Posterior vena cava (tissue), 2 donors: ENCODE measurements around the gene PCF11. TPM values are rescaled to one million over a fixed set of nuclear protein-coding genes. Genes with fewer than 3 reads are reported as not detected.
"Not testable (repeated sequence)": the region's sequence is repeated elsewhere in the genome, so short reads cannot be mapped to it uniquely, and the experiment has no call there.

Experiments used
- DNase-seq: peaks from one replicate; pipeline ENCODE4 v3.0.0-alpha.2; 2020; ENCODE audit warnings: low spot score
- intact Hi-C, 2 donors: fragments of 100-400 bp; cut with DNase I; formaldehyde crosslinking; loops; one replicate each; pipeline versions ENCODE4 v1.14.1 to v1.14.2; 2022 to 2023
- long read RNA-seq, 2 donors: library from polyadenylated mRNA; unstranded; transcript quantifications; one replicate each; pipeline ENCODE4 v2.0.0, GENCODE V29; 2020 to 2021
- total RNA-seq, 2 donors: library from RNA; stranded (reverse); fragmentation: NEBNext Ultra II Directional; extraction: Animal tissue kit (Norgen Biotek cat#: 25700); gene quantifications; one replicate each; pipeline ENCODE4 v1.2.1, GENCODE V29; 2021
- donor health status: DM: yes; HTN: yes; CAD: no.
- donor health status: DM: yes; HTN: yes; CAD: no.

The PCF11 gene, protein sequence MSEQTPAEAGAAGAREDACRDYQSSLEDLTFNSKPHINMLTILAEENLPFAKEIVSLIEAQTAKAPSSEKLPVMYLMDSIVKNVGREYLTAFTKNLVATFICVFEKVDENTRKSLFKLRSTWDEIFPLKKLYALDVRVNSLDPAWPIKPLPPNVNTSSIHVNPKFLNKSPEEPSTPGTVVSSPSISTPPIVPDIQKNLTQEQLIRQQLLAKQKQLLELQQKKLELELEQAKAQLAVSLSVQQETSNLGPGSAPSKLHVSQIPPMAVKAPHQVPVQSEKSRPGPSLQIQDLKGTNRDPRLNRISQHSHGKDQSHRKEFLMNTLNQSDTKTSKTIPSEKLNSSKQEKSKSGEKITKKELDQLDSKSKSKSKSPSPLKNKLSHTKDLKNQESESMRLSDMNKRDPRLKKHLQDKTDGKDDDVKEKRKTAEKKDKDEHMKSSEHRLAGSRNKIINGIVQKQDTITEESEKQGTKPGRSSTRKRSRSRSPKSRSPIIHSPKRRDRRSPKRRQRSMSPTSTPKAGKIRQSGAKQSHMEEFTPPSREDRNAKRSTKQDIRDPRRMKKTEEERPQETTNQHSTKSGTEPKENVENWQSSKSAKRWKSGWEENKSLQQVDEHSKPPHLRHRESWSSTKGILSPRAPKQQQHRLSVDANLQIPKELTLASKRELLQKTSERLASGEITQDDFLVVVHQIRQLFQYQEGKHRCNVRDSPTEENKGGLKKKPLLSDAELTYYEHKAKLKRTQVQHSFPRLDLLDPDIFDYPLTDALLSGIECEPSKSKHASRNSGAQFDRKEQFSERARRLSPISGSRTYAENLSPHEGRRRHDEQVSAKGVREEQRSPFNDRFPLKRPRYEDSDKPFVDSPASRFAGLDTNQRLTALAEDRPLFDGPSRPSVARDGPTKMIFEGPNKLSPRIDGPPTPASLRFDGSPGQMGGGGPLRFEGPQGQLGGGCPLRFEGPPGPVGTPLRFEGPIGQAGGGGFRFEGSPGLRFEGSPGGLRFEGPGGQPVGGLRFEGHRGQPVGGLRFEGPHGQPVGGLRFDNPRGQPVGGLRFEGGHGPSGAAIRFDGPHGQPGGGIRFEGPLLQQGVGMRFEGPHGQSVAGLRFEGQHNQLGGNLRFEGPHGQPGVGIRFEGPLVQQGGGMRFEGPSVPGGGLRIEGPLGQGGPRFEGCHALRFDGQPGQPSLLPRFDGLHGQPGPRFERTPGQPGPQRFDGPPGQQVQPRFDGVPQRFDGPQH (N-terminal part only)
- total RNA-seq, result 10 to 100 TPM; 45.0 to 46.1 TPM
- long read RNA-seq, donor 1, partial matches to known transcripts, result 5 of 7 reads
- long read RNA-seq, donor 1, other reads (novel, unspliced or antisense), result 1 of 7 reads
- long read RNA-seq, donor 2, partial matches to known transcripts, result 12 of 12 reads
- long read RNA-seq, donor 2, other reads (novel, unspliced or antisense), result 0 of 12 reads

DNA sequence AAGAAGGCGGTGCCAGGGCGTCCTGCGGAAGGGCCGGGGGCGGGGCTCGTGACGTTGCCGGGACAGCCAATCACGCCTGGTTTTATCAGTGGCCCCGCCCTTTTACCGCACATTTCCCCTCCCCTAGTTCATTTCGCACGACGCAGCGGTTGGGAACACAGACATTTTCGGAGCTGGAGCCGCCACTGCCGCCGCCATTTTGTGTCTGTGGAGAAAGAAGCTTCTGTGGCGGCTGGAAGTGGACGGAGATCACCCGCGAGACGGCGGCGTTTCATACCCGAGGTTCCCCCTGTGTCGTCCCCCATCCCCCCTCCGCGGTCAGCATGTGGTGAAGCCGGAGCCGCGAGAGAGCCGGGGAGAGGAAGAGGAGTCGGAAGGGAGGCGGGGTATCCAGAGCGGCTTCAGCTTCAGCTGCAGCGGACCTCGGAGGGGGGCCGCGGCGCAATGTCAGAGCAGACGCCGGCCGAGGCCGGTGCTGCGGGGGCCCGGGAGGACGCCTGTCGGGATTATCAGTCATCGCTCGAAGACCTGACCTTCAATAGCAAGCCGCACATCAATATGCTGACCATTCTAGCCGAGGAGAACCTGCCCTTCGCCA, at the start of gene PCF11:
TSS of gene PCF11 (plus strand) at position 136 of the 598 bp plus-strand sequence. CDS start at position 445, 309 bp downstream.
- no peak for DNase-seq
- intact Hi-C loops, result no loop called here

DNA sequence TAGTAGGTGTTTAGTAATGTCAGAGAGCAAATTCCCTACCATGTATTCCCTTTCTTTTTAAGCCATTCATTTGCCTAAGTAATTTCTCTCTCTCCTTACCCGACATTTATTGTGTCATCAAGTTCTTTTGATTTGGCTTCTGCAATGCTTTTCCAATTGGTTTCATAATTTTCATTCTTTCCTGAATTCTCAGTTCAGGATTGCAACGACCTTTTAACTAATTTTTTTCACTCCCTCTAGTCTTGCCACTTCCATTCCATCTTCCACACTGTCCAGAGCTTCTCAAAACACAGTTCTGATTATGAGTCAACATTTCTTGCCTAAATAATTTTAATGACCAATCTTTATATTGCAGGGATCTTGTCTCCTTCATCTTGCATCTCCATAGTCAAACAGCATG, 44.0 kb upstream of the PCF11 start:
- intact Hi-C loops, result no loop called here
- DNase-seq, result no peak

DNA sequence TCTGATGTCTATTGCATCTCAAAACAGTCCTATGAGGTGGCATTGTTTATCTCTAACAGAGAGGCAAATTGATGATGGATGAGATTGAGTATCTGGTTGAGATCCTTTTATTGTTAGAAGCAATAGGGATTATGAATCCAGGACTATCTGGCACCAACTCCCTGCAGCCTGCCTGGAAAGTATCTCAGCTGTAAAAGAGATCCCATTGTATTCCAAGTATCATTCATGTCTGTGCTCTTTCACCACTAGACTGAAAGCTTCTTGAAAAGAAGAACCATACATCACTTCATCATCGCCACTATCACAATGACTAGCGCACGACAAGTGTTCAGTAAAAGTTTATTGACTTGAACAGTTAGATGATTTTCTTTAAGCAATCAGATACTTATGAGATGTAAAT, 41.9 kb upstream of the PCF11 start:
- no peak for DNase-seq
- intact Hi-C loops, result no loop called here

DNA sequence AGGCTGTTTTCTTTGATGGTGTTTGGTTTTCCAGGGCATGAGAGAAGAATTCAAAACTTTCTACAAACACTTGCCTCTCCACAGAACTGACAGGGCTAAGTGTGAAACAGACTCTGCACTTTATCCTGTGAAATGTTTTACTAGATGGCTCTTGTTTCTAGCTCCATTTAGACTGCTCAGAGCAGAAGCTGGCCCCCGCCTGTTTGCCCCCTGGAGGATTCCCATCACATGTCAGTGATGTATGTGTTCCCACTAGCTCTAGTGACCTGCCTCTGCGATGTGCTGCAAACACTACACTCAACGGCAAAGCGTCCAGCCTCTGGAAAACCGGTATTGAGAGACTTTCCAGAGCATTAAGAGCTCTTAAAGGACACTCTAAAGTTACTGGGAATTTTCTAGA, 41.4 kb upstream of the PCF11 start:
- intact Hi-C loops, result no loop called here
- DNase-seq, result no peak

DNA sequence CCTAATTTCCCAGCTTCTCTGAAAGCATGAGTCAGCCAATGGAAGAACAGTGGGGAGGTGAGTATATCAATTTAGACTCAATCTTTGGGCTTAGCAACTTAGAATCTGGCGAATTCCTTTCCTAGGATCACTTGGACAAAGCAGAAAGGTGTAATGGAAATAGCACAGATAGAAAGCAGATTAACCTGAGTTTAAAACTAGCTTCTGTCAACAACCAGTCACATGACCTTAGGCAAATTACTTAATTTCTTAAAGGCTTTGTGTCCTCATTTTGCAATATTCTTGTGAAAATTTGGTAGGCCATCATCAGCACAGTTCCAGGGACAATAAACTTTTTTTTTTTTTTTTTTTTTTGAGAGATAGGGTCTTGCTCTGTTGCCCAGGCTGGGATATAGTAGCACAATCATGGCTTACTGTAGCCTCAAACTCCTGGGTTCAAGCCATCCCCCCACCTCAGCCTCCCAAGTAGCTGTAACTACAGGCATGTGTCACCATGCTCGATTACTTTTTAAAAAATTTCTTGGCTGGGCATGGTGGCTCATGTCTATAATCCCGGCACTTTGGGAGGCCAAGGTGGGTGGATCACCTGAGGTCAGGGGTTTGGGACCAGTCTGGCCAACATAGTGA, 40.8 kb upstream of the PCF11 start:
- DNase-seq, result no peak
- intact Hi-C loops, result no loop called here

DNA sequence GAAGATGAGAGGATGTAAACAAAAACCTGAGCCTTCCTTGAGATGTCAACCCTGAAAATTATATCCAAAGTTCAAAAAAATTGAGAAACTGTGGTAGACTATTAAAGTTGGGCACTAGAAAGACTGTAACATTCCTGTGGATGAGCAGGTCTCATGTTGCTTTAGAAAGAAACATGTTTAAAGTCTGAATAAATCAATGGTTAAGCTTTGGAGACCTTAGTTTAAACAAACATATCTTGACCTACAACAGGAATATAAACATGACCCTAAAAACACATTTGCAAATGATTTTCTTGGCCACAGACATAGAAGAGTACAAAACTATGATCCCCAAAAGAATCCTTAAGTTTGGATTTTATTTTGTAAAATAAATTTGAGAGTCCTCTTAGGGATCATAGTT, 38.1 kb upstream of the PCF11 start:
- intact Hi-C loops, result no loop called here
- no peak for DNase-seq

DNA sequence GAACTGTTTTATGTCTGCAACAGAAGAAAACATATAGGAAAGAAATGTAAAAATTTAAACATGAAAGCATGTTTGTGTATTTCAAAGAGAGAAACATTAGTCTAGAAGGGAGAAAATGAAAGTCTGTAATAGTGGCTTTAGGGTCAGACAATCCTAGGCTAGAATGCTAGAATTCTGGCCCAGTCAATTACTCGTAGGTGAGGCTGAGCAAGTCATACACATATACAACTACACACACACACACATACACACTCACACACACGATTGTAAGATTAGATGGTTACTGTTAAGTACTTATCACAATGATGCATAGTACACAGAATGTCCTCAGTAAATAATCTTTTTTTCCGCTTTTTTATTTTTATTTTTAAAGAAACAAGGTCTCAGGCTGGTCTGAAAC, 37.7 kb upstream of the PCF11 start:
- intact Hi-C loops, result no loop called here
- no peak for DNase-seq

DNA sequence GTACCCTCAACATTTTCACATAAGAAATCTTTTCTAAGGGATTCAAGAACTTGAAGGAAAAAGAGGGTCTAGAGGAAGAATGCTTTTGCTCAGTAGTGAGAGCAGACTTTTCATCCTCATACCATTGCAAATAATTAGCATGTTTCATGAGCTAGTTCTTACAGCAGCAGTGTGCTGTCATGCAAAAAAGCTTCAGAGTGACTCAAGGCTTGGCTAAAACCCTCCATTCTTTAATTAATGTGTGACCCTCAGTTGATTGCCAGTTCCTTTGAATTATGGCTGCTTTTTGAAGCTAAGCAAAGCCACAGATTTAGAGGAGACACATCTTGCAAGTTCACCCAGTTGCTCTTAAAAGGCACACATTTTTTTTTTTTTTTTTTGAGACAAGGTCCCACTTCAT, 36.6 kb upstream of the PCF11 start:
- no peak for DNase-seq
- intact Hi-C loops, result no loop called here

DNA sequence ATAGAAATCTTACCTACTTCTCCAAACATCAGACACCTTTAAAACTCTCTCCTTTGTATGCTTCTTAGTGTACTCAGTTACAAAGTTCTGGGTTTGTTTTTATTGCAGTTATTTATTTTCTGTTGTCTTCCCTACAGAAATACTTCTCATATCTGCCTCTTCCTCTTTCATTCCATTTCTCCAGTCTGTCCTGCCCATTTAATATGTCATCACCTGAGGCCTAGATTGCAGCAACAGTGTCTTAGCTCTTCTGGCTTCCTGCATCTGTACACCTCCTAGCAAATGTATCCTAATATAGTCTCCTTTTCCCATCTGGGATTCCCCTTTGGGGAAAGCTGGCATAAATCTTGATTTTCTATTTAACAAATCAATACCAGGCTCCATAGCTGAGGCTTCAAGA, 34.9 kb upstream of the PCF11 start:
- no peak for DNase-seq

DNA sequence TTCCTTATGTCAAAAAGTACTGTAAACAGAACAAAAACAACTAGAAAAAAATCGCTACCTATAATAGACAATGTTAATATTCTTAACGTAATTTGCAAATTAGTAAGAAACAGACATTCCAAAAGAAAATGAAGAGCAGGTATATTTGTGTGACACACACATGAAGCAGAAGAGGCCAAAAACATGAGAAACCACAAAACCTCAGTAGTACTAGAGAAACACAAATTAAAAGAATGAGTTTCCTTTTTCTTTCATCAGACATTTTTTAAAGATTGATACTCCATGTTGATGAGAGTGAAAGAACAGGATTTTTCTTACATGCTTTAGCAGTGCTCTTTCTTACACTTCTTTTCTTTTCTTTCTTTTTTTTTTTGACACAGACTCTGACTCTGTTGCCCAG, 34.2 kb upstream of the PCF11 start:
- no peak for DNase-seq
- intact Hi-C loops, result no loop called here

More for the DNA sequence above, 34.9 kb upstream of the PCF11 start:
- intact Hi-C loops, result no loop called here

DNA sequence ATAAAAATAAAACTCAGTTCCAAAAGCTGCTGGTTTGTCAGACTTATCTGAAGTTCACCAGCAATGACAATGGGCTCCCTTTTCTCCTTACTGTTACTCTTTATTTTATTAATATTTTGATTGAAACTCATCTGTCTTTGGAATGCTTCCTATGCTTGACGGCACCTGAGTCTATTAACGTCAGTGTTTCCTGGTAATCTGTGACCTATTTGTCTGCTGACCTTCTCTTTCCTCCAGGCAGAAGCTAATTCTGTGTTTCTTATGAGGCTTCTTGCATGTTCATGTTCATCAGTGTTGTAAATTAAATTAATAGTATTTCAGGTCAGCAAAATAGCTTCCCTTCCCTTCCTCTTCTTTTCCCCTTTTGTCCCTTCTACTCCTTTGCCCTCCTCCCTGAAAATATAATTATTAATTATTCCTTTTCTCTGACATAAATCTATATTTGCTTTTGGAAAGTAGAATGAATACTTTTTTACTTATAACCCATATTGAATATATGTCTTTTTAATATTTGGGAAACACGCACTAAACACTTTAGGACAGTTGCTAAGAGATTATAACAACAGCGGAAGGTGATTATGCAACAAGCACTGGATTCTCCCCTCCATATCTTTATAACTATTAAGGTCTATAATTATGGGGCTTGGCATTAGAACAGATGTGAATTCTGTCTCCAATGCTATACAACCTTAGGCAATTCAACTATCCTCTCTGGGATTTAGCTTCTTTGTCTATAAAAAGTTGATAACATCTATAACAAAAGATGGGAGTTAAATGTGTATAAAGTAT, 32.1 kb upstream of the PCF11 start:
- intact Hi-C loops, result no loop called here
- DNase-seq, result no peak

DNA sequence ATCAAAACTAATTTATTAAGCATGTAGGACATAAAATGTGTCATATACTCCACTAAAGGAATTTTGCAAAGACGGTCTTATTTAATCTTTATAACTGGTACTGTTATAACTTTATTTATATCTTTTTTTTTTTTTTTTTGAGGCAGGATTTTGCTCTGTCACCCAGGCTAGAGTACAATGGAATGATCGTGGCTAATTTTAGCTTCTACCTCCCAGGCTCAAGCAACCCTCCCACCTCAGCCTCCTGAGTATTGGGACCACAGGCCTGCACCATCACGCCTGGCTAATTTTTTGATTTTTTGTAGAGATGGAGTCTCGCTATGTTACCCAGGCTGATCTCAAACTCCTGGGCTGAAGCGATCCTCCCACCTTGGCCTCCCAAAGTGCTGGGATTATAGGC, 31.4 kb upstream of the PCF11 start:
- no peak for DNase-seq
- intact Hi-C loops, result no loop called here

DNA sequence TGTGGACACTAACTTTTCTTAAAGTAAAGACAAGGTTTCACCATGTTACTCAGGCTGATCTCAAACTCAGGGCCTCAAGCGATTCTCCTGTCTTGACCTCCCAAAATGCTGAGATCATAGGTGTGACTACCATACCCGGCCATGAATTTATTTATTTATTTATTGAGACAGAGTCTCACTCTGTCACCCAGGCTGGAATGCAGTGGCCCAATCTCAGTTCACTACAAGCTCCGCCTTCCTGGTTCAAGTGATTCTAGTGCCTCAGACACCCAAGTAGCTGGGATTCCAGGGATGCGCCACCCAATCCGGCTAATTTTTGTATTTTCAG, 29.7 kb upstream of the PCF11 start:
- no peak for DNase-seq
- intact Hi-C loops, result no loop called here

DNA sequence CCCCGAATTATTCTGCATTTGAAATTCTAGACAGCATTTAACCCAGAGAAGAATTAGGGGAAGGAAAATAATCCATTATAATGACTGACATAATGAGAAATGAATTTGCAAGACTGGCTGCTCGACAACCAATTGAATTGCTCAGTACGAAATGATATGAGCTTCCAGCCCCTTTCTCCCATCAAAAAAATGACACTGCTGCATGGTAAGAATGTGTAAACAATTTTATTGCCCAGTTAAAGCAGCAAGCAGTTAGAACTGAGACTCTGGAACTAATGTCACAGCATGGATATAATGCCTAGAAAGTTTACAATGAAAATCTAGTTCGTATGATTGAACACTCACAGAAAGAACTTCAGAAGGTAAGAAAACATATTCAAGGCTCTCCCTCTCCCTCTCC, 24.7 kb upstream of the PCF11 start:
- intact Hi-C loops, result no loop called here
- DNase-seq, result no peak

DNA sequence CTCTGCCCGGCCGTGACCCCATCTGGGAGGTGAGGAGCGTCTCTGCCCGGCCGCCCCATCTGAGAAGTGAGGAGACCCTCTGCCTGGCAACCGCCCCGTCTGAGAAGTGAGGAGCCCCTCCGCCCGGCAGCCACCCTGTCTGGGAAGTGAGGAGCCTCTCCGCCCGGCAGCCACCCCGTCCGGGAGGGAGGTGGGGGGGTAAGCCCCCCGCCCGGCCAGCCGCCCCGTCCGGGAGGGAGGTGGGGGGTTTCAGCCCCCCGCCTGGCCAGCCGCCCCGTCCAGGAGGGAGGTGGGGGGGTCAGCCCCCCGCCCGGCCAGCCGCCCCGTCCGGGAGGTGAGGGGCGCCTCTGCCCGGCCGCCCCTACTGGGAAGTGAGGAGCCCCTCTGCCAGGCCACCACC, 23.7 kb upstream of the PCF11 start:
- intact Hi-C loops, DNase-seq: not testable (repeated sequence)

DNA sequence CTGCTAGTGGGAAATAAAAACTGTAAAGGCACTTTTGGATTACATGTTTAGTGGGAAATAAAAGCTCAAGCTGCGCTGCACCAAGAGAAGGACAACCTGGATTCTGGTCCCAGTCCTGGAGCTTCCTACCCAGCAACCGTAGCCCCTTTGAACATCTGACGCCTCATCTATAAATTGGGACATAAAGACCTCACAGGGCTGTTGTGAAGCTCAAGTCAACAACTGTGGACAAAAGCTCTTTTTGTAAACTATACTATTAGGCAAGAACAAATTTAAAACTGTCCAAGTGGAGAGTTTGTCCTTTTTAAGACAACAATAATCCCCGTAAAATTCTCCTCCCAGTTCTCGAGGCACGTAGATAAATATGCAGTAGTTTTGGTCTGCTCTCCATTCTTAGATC, 17.6 kb upstream of the PCF11 start:
- intact Hi-C loops, result no loop called here
- no peak for DNase-seq

DNA sequence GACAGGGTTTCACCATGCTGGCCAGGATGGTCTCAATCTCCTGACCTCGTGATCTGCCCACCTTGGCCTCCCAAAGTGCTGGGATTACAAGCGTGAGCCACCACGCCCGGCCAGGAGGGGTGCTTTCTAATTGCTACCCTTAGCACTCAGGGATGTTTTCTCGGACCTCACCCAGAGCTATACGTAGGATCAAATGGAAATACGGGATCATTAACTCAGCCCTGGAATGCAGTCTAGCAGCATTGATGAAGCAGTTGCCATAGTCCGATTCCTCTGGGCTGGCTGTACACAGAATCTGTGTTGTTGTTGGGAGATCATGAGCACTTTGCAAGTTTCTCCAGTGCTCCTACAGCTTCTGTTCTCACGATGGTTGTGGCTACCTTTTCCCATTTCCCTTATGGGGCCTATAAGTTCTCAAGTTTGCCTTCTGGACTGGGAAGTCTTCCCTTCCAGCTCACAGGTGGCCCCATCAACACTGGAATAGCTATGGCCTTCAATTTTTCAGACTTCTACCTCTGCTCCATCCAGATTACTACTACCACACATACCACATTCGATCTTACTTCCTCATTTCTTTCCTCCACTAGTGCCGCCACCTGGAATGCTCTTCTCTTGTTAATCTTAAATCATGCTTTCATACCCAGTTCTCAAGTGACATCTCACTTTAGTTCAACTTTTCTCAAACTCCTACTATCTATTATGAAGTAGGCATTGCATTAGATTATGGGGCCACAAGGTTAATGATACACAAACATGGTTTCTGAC, 16.1 kb upstream of the PCF11 start:
- intact Hi-C loops, result no loop called here
- DNase-seq, result no peak
